Left hindlimb (tissue), 1 donor: Measurements from ENCODE around the gene TMEM184A.

ENCODE experiments used
- DNase-seq: peaks from one replicate; pipeline ENCODE4 v3.0.0-alpha.2; 2018

Gene TMEM184A

DNA sequence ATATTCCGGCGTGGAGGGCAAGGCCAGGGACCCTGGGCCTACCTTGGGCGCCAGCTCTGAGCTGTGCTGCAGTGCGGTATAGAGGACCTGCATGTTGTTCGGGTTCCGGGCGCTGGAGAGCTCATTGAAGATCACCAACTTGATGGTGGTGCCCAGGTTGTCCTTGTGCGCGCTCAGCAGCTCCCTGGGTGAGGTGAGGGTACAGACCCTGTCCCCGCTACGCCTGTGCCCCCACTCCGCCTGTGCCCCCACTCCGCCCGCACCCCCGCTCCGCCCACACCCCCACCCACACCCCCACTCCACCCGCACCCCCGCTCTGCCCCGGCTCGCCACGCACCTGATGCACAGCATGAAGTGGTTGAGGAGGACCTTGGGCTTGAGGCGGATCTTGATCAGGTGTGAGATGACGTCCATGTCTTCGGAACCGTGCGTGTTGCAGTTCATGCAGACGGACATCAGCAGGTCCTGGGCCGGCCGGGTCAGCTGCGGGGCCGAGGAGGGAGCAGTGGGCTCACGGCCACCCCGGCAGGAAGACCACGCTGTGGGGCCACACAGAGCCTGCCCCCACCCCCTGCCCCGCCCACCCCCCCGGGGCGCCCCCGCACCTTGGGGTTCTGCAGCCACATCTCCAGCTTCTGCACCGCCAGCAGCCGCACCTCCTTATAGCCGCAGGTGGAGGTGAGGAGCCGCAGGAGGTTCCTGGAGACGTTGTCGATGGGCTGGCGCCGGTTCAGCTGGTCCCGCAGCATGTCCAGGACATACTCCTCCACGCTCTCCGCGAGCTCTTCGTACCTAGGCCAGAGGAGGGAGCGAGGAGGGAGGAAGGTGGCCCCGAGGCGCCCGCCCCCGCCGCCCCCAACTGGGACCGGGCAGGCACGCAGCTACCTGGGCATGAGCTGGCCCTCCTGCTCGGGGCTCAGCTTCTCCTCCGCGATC lies 57.4 kb downstream of the TMEM184A start:
- no peak for DNase-seq

DNA sequence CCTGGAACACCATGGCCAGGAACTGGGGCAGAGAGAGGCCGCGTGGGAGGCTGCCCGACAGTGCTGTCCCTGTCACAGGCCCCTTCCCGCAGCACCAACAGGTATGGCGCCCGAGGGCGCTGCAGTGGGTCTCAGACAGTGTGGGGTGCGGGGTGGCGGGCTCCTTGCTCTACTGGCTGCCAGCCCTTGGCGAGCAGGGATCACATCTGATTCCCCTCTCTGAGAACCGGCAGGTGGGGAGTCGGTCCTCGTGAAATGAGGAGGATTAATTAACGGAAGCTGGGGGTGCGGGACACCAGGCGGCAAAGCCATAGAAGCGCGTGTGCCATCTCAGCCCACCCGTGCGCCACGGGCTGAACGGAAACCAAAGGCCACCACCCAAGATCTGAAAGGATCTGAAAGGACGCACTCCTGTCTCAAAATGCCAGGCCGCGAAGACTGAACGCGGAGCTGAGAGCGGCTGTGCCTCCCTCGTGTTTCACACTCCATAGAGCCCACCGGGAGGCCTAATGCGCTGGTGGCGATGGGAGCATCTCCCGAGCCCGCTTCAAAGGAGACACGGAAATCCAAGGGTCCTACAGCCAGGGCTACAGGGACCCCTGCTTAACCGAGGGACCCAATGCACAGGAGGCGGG lies 58.6 kb downstream of the TMEM184A start:
- no peak for DNase-seq

DNA sequence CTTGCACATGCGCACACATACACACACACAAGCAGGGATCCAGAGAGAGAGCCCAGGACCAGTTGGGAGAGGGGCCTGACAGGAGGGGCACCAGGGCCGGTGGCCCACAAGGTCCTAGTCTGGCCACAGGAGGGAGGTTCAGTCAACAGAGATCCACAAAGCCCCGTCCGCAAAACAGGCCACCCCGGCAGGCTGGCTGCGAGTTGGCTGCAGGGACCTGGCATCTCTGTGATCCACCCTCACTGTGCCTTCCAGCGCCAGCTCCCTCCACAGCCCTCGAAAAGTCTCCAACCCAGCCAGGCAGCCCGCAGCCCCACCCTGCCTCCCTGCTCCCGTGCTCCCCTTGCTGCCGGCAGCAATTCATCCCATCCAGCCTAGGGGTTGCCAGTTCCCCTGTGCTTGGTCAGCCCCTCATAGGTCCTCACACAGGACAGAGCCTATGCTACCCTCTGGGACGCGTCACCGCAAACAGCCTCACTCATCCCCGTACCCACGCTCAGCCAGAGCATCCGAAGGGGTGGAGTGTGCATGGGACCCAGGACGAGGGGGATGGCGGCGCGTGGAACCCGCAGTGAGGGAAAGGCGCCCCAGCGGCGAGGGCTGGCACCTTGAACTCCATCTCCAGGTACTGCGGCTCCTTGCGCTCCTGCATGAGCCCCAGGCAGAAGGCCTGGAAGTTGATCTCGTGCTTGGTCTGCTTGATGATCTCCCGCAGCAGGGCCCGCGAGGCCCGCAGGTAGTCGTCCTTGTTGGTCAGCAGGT lies 59.3 kb downstream of the TMEM184A start:
- DNase-seq, result no peak

DNA sequence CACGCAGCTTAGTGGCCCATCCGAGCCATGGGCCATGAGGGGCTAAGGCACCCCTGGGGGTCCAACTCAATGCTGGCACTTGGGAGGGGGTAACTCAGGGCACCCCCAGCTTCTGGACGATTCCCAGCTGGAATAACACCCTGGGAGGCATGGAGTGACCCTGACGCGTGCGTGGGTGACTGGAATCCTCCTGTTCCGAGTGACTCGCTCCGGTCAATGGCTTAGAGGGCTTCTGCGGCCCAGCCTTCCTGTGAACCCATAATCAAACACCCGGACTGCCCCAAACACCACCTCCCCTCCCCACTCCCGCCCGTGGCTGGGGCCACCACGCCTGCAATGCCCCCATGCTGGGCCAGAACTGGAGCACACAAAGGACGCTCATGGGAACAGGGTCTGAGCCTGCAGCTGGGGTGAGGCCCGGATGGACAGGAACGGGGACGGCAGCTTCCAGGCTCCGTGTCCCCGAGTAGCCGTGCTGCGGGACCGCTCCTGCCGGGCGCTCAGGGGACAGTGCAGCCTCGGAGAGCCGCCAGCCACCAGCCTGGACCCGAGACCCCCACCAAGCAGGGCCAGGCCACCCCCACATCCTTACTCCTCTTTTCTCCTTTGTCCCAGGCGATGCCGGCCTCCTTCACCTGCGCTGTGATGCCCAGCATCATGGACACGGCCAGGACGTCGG lies 60.3 kb downstream of the TMEM184A start:
- no peak for DNase-seq

DNA sequence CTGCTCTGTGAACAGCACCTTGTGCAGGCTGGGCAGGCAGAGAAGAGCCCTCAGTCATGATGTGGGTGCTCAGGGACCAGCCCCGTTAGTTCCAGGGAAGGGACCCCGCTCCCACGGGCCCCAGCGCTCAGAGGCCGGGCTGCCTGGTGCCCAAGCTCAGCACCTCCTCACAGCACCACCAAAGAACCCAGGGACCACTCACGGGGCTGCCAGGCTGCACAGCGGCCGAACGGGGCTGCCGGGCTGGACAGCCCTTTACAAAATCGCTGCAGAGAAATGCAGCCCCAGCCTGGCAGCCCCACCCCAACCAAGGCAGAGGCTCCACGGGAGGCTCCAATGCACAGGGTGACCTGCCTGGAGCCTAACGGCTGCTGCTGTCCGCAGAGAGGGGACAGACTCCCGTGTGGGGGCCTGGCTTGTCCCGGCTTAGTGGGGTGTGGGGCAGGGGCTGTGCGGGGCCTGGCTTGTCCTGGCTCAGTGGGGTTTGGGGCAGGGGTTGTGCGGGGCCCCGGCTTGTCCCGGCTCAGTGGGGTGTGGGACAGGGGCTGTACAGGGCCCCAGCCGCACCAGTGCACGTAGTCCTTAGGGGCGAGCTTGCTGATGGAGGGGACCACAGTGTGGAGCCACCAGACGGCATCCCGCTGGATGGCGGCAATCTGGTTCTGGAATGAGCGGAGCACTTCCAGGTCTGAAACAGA lies 61.0 kb downstream of the TMEM184A start:
- DNase-seq, result no peak

DNA sequence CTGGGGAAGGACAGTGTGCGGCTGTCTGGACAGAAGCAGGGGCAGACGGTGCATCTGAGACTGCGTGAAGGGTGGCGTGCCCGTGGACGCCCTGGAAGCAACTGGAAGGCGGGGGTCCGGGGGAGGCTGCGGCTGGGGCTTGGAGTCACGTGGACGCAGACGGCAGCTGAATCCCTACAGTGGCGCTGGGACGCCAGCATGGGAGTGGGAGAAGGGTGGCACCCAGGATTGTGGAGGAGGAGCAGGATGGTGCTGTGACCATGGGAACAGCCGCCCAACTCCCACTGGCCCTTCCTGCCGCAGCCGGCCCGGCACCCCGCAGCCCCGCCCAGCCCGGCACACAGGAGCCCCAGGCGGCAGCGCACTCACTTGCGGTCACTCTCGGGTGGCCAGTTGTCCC lies 61.6 kb downstream of the TMEM184A start:
- no peak for DNase-seq

DNA sequence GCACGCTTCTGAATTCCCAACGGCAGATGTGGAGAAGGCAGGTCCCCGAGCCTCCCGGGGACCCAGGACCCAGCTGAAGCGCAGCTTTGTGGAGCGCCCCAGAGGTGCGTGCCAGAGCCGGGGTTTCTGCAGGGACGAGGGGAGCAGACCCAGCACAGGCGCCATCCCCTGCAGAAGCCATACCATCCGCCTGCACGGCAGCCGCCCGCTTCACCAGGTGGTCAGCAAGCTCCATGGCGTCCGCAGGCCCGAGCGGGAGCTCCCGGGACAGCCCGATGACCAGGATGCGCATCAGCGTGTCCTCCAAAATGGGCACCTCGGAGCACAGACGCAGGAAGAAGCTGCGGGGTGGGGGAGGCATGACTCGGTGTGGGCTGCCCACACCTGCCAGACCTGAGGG lies 62.4 kb downstream of the TMEM184A start:
- DNase-seq, result no peak

DNA sequence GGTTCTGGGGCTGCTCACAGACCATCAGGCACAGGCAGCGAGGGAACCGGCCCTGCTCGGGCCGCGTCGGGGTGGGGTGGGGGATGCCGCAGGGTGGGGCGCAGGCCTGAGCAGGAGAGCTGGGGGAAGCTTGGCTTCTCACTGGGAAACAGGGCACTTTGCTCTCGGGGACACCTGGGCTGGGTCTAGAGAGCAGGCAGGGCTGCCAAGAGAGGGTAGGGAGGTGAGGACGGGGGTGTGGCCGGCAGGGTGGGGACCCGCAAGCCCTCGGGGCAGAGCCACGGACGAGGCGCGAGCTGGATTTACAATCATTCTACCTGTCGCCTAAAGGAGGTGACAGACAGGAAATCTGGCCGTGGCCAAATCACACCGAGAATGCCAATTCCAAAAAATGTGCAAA lies 62.9 kb downstream of the TMEM184A start:
- DNase-seq, result no peak

DNA sequence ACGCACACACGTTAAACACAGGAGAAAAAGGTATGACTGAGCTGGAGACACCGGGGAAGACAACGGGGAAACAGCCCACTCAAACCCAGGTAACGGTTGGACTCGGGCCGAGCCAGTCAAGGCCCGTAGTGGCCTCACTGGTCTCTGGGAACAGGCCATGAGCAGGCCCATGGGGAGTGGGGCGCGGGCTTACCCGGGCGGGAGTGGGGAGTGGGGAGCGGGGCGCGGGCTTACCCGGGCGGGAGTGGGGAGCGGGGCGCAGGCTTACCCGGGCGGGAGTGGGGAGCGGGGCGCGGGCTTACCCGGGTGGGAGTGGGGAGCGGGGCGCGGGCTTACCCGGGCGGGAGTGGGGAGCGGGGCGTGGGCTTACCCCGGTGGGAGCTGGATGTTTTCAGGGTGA lies 63.4 kb downstream of the TMEM184A start:
- DNase-seq, result no peak
